ENCODE data around the gene ANKDD1B.
"Not testable (repeated sequence)": the region's sequence is repeated elsewhere in the genome, so short reads cannot be mapped to it uniquely, and the experiment has no call there.

ANKDD1B gene

GRCh38 chr5:75611311-75612225 is at the start of gene ANKDD1B:
ANKDD1B (plus strand) TSS chr5:75611453; CDS start chr5:75611635, 182 bp downstream.
- H3K27ac ChIP-seq, result no peak within 1 kb of the TSS
- no peak for TF ChIP-seq ZFX (IDR thresholded peaks at IDR 0.05)
- no peak for TF ChIP-seq CTCF (conservative IDR thresholded peaks at IDR 0.05)

GRCh38 chr5:75565991-75566709 is 45.1 kb upstream of the ANKDD1B start:
- H3K27ac ChIP-seq, result not testable (repeated sequence)

- no peak overlapping the region for H3K27ac ChIP-seq
- no peak for TF ChIP-seq CTCF (conservative IDR thresholded peaks at IDR 0.05)
- no peak for TF ChIP-seq ZFX (IDR thresholded peaks at IDR 0.05)
Measured at GRCh38 chr5:75566710-75567309, 44.4 kb upstream of the ANKDD1B start.

GRCh38 chr5:75567710-75568109 is 43.5 kb upstream of the ANKDD1B start:
- no peak overlapping the region for H3K27ac ChIP-seq
- TF ChIP-seq ZFX (IDR thresholded peaks at IDR 0.05) (no peak), CTCF (conservative IDR thresholded peaks at IDR 0.05) (no peak)

GRCh38 chr5:75568202-75568601 is 43.1 kb upstream of the ANKDD1B start:
- TF ChIP-seq CTCF (conservative IDR thresholded peaks at IDR 0.05), result no peak
- TF ChIP-seq ZFX (IDR thresholded peaks at IDR 0.05), result no peak
- H3K27ac ChIP-seq, result no peak overlapping the region

- no peak for TF ChIP-seq ZFX (IDR thresholded peaks at IDR 0.05)
- TF ChIP-seq CTCF (conservative IDR thresholded peaks at IDR 0.05), result no peak
- H3K27ac ChIP-seq, result no peak overlapping the region
Measured at GRCh38 chr5:75571547-75571946, 39.7 kb upstream of the ANKDD1B start.

- TF ChIP-seq CTCF (conservative IDR thresholded peaks at IDR 0.05), result no peak
- H3K27ac ChIP-seq, result no peak overlapping the region
Measured at GRCh38 chr5:75574791-75575190, 36.5 kb upstream of the ANKDD1B start.

- H3K27ac ChIP-seq, result not testable (repeated sequence)
Measured at GRCh38 chr5:75578280-75578679, 33.0 kb upstream of the ANKDD1B start.

Measured in C4-2B (cell line).